Measurements from ENCODE around the gene CACNG4. TPM values are rescaled to one million over a fixed set of nuclear protein-coding genes. Genes with fewer than 3 reads are reported as not detected.

CACNG4 gene
- total and polyA plus RNA-seq, 11 donors, result 0.08 to 0.88 (median 0.33) TPM; not detected in 8

DNA sequence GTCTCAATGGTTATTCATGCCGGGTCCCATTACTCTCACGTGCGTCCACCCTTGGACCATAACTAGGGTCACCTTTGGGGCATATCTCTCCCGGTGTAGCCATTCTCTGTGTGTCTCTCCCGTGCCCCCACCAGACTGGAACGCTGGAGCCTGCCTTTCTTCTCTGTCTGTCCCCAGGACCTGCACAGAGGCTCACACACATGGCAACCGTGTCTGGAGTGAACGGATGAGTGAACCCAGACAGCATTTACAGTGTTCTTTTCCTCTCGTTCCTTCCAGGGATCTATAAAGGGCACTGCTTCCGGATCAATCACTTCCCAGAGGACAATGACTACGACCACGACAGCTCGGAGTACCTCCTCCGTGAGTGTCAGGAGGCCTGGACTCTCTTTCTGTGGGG lies 53.4 kb downstream of the CACNG4 start:
- intact Hi-C loops (cut with DNase I), result no loop called here

DNA sequence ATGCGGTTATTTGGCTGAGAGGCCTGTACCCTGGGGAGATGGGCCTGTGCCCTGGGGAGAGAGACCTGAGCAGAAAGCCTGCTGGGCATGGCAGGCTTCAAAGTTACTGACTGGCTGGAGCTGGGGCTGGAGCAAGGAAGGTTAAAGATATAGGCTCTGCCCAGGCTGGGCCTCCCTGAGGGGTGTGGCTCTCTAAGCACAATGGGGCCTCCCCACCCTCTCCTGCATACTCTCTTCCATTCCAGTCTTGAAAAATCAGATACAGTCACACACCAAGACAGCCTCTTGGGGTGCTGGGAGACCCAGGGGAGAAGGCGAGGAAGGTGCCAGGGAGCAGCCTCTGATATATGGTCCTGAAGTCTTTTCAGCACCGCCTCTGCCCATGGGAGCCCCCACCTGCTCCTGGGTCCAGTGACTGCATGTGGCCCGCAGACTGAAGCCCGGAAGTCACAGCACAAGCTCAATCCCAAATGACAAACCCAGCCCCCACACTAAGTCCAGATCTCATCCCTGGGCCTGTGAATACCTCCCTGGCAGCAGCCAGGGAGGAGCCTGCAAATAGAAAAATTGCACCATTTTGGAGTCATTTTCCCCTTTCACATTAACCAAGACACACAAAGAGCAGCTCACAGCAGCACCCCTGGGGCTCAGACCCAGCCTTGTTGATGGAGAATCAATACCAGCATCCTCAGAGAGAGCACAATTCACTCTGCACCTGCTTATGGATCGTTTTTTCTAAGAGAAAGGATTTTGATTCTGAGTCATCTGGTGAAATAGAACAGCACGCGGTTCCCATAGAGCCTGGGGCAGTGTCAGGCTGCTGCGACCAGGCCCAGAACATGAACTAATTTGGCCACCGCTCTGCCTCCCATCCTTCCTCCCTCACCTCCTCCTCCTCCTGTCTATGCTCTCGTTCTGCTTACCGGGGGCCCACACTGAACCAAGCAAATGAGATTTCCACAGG lies 54.2 kb downstream of the CACNG4 start:
- no peaks in the 10 kb centered on the region for H3K9me3 ChIP-seq
- H3K4me3 ChIP-seq, result no peak overlapping the region
- no peak for ATAC-seq
- TF ChIP-seq POLR2A (IDR thresholded peaks at IDR 0.05), result no peak
- TF ChIP-seq, protein P1, sequence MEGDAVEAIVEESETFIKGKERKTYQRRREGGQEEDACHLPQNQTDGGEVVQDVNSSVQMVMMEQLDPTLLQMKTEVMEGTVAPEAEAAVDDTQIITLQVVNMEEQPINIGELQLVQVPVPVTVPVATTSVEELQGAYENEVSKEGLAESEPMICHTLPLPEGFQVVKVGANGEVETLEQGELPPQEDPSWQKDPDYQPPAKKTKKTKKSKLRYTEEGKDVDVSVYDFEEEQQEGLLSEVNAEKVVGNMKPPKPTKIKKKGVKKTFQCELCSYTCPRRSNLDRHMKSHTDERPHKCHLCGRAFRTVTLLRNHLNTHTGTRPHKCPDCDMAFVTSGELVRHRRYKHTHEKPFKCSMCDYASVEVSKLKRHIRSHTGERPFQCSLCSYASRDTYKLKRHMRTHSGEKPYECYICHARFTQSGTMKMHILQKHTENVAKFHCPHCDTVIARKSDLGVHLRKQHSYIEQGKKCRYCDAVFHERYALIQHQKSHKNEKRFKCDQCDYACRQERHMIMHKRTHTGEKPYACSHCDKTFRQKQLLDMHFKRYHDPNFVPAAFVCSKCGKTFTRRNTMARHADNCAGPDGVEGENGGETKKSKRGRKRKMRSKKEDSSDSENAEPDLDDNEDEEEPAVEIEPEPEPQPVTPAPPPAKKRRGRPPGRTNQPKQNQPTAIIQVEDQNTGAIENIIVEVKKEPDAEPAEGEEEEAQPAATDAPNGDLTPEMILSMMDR (IDR thresholded peaks at IDR 0.05), result no peak
- intact Hi-C loops (cut with DNase I), result no loop called here
- H3K36me3 ChIP-seq, result no peaks in the 10 kb centered on the region
- no peak overlapping the region for H3K27ac ChIP-seq
- no peak for DNase-seq
- H3K4me1 ChIP-seq, result no peaks in the 10 kb centered on the region
- peaks cover 0 to 4% (median 0%) of the 10 kb centered on the region in 9 donors for H3K27me3 ChIP-seq
- WGBS, 4 donors, result 85 to 90% (median 87%) methylated on average over 10 to 12 of the region's 12 CpGs

More for the DNA sequence above, 53.4 kb downstream of the CACNG4 start:
- DNase-seq (no peak), ATAC-seq (no peak)
- Histone ChIP-seq H3K4me3 (no peak overlapping the region), H3K9me3 (no peaks in the 10 kb centered on the region), H3K36me3 (no peaks in the 10 kb centered on the region), H3K4me1 (no peaks in the 10 kb centered on the region), H3K27ac (no peak overlapping the region), H3K27me3 (peaks cover 0 to 4% (median 0%) of the 10 kb centered on the region in 9 donors)
- TF ChIP-seq POLR2A (IDR thresholded peaks at IDR 0.05), result no peak
- TF ChIP-seq, protein P1 (IDR thresholded peaks at IDR 0.05), result no peak
- WGBS, 4 donors, result 82 to 89% (median 86%) methylated on average over 13 to 14 of the region's 14 CpGs

DNA sequence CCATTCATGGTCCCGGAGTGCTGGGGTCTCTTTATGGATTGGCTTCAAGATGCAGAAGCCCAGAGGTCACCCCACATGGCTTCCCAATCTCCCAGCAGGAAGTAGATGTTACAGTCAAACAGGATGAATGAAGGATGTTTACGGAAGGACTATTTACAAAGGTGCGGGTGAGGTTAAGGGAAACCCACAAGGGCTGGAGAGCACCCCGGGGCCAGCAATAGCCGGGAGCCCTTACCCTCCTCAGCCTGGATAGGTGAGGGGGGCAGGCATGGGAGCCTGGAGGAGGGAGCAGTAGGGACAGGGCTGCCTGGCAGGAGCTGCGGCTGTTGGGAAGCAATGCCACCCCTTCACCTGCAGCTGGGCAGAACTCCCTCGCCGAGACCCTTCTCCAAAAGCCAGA lies 55.3 kb downstream of the CACNG4 start:
- 69 to 86% (median 78%) methylated on average over 8 of the region's 8 CpGs for WGBS, 4 donors
- intact Hi-C loops (cut with DNase I), result no loop called here
- Histone ChIP-seq H3K36me3 (no peaks in the 10 kb centered on the region), H3K27me3 (peaks cover 0 to 4% (median 0%) of the 10 kb centered on the region in 9 donors), H3K9me3 (no peaks in the 10 kb centered on the region), H3K4me3 (no peak overlapping the region), H3K27ac (no peak overlapping the region), H3K4me1 (no peaks in the 10 kb centered on the region)
- TF ChIP-seq, protein P1 (IDR thresholded peaks at IDR 0.05), result no peak
- no peak for TF ChIP-seq POLR2A (IDR thresholded peaks at IDR 0.05)
- ATAC-seq, result no peak
- no peak for DNase-seq

DNA sequence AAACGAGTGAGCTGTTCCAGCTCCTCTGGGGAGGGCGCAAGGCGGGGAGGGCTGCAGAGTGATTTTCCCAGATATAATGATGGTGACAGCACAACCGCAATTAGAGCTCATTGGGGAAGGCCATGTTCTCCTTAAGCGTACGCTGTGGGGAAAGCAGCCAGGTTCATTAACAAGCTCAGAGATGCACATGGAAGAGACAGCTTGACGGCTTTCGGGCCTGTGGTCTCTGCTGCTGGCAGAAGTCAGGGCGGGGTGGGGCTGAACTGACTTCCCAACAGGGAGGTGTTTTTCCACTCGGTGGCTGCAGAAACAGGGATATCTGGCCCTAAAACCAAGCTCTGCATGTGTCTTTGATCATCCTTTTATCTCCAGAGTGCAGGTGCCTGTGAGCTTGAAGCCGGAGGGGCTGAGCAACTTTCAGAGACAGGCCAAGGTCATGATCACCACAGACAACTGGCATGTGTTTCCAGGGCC lies 55.8 kb downstream of the CACNG4 start:
- H3K27ac ChIP-seq, result no peak overlapping the region
- intact Hi-C loops (cut with DNase I), result no loop called here
- WGBS, 4 donors, result 75 to 80% (median 78%) methylated on average over 10 to 11 of the region's 11 CpGs
- H3K36me3 ChIP-seq, result no peaks in the 10 kb centered on the region
- no peak overlapping the region for H3K4me3 ChIP-seq
- DNase-seq (no peak), ATAC-seq (no peak)
- TF ChIP-seq POLR2A (IDR thresholded peaks at IDR 0.05), result no peak
- H3K9me3 ChIP-seq, result no peaks in the 10 kb centered on the region
- no peaks in the 10 kb centered on the region for H3K4me1 ChIP-seq
- peaks cover 0 to 4% (median 0%) of the 10 kb centered on the region in 9 donors for H3K27me3 ChIP-seq

Data from heart left ventricle (tissue), 16 donors.